Stimulated activated CD8-positive, alpha-beta memory T cell treated with anti-CD3 and anti-CD28 coated beads, Interleukin-12 subunit alpha, Interleukin-12 subunit beta, amount 100 ng/mL, for 4 hours (primary cell): ENCODE results near the gene PLA2G4E.

Experiments
- DNase-seq: peaks from one replicate; pipeline ENCODE4 v3.0.0-alpha.2; 2020; ENCODE audit warnings: low read depth

The PLA2G4E gene

DNA sequence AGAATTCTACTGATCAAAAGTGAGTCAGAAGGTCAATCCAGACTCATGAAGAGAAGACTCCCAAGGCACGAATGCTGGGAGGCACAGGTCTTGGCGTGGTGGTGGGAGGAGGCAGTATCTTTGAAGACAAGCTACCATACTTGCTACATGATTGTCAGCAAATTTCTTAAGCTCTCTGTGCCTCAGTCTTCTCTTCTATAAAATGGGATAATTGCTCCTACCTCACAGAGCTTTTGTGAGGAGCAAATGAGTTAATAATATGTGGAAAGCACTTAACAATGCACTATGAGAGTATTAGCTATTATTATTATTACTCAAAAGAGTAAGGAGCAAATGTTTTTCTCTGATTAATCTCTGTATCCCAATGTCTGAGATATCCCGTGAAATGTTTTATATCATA lies 84.7 kb downstream of the PLA2G4E start:
- DNase-seq = no peak

DNA sequence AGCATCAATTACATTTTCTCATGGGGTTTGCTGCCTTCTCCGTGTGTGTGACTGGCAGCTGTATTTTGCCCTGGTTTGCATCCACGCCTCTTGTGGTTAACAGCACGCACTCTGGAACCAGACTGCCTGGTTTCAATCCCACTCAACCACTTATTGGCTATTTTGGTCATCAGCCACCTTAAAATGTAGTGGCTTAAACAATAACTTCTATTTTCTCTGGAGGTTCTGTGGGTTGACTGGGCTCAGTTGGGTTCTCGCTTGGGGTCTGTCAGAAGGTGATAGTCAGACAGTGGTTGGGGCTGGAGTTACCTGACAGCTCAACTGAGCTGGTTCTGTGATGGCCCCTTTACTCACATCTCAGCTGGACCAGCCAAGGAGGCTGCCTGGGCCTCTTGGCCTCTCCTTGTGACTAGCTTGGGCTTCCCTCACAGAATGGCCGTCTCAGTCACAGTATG lies 85.2 kb downstream of the PLA2G4E start:
- DNase-seq = no peak

DNA sequence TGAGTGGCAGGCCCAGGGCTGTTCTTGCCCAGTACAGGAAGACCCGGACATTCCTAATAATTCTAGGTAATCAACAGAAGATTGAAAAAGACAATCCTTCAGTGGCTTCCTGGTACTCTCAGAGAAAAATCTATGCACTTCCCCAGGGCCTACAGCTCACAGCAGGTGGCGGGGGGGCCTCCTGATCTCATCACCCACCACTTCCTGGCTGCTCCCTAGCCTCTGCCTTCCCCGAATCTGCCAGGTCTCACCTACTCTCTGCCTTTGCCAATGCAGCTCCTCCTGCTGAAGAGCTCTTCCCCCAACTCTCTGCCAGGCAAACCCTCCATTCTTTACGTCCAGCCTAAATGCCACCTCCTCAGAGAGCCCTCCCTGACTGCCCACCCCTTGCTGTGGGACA lies 86.0 kb downstream of the PLA2G4E start:
- DNase-seq = peak; percentile 49

DNA sequence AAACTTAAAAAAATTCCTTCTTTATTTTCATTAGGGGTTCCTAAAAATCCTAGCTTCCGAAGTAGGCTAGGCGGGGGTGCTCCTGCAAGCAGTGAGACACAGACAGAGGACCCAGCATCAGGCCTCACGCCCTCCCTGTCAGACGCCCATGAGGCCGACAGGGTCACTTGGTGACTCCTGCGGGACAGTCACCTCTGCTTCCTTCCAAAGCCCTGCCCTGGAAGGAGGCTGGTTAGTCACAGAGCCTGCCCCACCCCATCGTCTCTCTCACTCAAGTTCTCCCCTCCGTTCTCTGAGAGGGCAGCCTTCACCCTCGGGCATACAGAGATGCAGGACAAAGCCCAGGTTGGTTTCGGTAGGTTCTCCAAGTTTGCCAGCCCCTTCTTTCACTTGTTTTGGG lies 87.1 kb downstream of the PLA2G4E start:
- no peak for DNase-seq

DNA sequence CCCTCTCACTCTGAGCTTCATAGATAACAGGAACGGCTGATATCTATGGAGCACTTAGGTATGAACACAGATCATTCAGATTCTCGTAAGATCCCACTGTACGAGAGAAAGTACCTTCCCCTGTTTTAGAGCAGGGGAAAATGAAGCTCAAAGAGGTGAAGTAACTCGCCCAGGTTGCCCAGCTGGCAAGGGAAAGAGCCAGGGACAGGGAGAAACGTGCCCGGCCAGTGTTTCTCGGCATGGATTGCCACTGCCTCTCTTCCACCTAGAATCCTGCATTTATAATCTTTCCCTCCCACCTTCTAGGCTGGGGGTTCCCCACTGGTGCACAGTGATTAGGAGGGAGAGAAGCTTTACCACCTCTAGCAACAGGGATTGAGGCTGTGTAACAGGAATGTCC lies 87.5 kb downstream of the PLA2G4E start:
- no peak for DNase-seq

DNA sequence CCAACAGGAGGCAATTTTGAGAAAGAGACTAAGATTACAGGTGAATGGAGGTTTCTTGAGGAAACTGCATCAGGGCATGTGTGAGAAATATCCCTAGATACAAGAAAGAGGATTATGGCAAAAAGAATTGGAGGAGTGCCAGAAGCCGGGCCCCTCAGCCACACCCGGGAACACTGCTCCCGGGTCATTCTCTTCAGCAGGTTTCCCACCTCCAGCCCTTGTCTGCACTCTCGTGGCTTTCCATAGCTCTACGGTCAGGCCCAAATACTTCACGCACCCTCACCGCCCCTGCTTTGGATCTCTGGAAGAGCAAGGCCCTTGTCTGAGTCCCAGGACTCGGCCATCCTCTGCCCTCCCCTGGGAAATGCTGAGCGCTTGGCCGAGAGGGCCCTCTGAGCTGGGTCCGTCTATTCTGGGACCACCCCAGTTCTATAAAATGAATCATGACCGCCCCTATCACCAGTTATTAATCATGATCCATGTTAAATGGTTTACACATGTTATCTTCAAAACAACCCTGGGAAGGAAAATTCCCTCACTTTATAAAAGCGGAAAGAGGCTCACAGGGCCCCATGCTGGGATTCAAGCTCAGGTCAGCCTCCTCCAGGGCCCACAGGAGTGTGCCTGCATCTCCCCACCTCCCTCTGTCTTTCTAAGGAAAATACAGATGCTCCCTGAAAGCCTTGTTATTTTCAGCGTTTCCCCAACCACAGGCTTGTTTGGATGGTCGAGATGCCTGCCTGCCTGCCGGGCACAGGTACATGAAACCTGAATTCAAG lies 88.1 kb downstream of the PLA2G4E start:
- DNase-seq = no peak

DNA sequence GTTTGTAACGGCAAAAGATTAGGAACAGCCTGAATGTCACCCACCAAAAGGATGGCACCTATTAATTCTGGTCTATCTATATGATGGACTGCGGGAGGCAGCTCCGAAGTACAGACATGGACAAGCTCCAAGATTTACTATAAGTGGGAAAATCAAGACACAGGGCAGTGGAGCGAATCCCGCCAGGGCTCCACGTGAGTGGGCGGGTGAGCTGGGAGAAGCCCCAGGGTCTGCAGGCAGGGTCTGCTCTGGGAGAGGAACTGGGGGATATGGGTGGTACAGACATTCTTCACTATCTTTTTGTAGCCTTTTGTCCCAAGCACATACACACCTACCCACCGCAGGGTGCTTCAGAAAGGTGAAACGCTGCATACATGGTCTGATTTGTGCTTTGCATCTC lies 88.7 kb downstream of the PLA2G4E start:
- DNase-seq = no peak
